GM12874 (cell line): ENCODE data around the gene RICTOR.

Source experiments
- TF ChIP-seq, protein P1 (sequence below): IDR thresholded peaks from 2 replicates; pipeline ENCODE4 v1.5.1; 2011; ENCODE audit warnings: low read depth, mild to moderate bottlenecking, control low read depth, low read length, moderate library complexity; ENCODE audit not compliant: insufficient read depth

Gene RICTOR, protein sequence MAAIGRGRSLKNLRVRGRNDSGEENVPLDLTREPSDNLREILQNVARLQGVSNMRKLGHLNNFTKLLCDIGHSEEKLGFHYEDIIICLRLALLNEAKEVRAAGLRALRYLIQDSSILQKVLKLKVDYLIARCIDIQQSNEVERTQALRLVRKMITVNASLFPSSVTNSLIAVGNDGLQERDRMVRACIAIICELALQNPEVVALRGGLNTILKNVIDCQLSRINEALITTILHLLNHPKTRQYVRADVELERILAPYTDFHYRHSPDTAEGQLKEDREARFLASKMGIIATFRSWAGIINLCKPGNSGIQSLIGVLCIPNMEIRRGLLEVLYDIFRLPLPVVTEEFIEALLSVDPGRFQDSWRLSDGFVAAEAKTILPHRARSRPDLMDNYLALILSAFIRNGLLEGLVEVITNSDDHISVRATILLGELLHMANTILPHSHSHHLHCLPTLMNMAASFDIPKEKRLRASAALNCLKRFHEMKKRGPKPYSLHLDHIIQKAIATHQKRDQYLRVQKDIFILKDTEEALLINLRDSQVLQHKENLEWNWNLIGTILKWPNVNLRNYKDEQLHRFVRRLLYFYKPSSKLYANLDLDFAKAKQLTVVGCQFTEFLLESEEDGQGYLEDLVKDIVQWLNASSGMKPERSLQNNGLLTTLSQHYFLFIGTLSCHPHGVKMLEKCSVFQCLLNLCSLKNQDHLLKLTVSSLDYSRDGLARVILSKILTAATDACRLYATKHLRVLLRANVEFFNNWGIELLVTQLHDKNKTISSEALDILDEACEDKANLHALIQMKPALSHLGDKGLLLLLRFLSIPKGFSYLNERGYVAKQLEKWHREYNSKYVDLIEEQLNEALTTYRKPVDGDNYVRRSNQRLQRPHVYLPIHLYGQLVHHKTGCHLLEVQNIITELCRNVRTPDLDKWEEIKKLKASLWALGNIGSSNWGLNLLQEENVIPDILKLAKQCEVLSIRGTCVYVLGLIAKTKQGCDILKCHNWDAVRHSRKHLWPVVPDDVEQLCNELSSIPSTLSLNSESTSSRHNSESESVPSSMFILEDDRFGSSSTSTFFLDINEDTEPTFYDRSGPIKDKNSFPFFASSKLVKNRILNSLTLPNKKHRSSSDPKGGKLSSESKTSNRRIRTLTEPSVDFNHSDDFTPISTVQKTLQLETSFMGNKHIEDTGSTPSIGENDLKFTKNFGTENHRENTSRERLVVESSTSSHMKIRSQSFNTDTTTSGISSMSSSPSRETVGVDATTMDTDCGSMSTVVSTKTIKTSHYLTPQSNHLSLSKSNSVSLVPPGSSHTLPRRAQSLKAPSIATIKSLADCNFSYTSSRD (N-terminal part only)

DNA sequence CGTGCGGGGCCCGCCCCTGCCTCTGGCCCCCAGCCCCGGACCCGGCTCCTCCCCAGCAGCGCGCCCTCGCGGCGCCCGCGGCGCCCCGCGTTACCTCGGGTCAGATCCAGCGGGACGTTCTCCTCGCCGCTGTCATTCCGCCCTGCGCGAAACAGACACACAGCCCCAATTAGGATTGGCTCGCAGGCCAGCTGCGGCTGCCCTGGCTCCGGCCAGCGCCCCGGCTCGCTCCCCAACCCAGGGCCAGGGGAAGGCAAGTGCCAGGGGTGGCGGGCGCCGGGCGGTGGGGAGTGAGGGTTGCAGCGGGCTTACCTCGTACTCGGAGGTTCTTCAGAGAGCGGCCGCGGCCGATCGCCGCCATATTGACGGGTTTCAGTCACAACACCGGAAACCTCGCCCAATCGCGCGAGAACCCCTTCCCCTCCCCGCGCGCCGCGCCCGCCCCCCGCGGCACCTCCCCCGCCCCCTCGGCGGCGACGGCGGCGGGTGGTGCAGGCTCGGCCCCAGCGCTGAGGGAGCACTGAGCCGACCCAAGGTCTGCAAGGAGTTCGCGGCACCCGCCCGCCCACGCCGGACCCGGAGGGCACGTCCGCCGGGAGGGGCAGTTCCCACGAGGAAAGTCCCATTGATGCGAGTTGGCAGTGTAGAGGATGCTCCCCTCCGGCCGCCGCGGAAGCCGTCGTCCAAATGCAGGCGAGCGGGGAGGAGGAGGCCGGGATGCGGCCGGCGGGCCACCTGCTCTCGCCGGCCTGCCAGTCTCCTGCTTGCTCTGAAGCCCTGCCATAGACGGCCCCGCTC lies at the start of gene RICTOR:
Gene RICTOR, minus strand, starts transcription at position 383 of the 798 bp plus-strand sequence. Its CDS starts 22 bp downstream, at position 361.
- TF ChIP-seq, protein P1, sequence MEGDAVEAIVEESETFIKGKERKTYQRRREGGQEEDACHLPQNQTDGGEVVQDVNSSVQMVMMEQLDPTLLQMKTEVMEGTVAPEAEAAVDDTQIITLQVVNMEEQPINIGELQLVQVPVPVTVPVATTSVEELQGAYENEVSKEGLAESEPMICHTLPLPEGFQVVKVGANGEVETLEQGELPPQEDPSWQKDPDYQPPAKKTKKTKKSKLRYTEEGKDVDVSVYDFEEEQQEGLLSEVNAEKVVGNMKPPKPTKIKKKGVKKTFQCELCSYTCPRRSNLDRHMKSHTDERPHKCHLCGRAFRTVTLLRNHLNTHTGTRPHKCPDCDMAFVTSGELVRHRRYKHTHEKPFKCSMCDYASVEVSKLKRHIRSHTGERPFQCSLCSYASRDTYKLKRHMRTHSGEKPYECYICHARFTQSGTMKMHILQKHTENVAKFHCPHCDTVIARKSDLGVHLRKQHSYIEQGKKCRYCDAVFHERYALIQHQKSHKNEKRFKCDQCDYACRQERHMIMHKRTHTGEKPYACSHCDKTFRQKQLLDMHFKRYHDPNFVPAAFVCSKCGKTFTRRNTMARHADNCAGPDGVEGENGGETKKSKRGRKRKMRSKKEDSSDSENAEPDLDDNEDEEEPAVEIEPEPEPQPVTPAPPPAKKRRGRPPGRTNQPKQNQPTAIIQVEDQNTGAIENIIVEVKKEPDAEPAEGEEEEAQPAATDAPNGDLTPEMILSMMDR = no peak

DNA sequence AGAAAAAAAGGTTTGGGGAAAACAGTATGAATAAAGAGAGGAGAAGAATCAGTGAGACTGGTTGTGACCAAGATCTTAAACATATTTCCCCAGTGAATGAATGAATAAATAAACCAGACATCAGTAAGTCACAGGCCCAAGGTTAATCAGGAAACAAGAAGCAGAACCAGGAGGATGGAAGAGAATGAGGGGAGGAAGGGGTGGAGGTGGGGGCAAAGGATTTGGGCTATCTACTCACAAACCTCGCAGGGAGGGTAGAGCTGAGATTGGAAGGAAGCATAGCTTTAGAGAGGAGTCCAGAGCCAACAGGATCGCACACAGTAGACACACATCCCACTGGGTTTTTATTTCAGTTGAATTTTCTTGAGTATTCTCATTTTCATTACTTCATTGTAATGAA lies 47.7 kb upstream of the RICTOR start:
- TF ChIP-seq, protein P1 = no peak

- TF ChIP-seq, protein P1 = no peak
Observed at GRCh38 chr5:39121315-39121714, 47.1 kb upstream of the RICTOR start.

GRCh38 chr5:39120052-39120420 lies 45.8 kb upstream of the RICTOR start:
- TF ChIP-seq, protein P1 = no peak

DNA sequence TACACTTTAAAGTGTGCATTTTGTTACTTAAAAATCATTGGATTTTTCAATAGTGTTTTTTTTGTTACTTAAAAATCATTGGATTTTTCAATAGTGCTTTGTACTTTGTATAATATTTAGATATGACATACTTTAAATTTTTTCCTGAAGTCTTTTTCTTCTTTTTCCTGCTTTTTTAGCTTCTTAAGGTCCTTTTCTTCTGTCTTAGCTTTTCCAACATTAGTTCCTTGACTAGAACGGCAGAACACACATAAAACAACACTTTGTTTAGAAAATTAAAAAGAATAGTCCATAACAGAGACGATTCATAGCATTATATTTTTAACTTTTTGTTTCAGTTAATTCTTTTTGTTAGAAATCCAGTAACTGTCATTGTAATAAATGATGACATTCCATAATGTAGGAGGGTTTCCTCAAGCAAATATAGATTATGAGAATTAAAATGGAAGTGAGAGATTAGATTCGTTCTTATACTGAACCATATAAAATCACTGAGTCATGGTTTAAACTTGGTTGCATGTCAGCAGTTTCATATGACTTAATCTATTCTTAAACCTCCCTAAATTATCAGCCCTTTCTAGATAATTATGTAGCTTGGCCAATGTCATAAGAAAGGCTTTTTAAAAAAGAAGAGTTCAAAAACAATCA lies 45.3 kb upstream of the RICTOR start:
- TF ChIP-seq, protein P1 = no peak

- TF ChIP-seq, protein P1 = no peak
Observed at GRCh38 chr5:39118638-39119037, 44.4 kb upstream of the RICTOR start.
